HFF-Myc (cell line): ENCODE data around the gene ASPDH.

Source experiments
- DNase-seq: peaks from one replicate; pipeline ENCODE4 v3.0.0-alpha.2; 2011; ENCODE audit warnings: low read depth; ENCODE audit errors: extremely low read depth
- H3K4me3 ChIP-seq: replicated peaks from 2 replicates; pipeline ENCODE4 v1.5.1; 2011; ENCODE audit warnings: low read depth, mild to moderate bottlenecking, control low read depth, low read length
- CTCF ChIP-seq: IDR thresholded peaks from 2 replicates; pipeline ENCODE4 v1.5.1; 2012; ENCODE audit warnings: mild to moderate bottlenecking, low read depth, low read length, control low read depth; ENCODE audit errors: missing control alignments

Gene ASPDH

GRCh38 chr19:50552540-50552939, 38.8 kb upstream of the ASPDH start:
- DNase-seq: no peak

GRCh38 chr19:50551715-50552187, 38.0 kb upstream of the ASPDH start:
- no peak overlapping the region for H3K4me3 ChIP-seq
- TF ChIP-seq CTCF: no peak
- no peak for DNase-seq

More at GRCh38 chr19:50552540-50552939, 38.8 kb upstream of the ASPDH start:
- H3K4me3 ChIP-seq: no peak overlapping the region
- no peak for TF ChIP-seq CTCF

- TF ChIP-seq CTCF: no peak
- no peak overlapping the region for H3K4me3 ChIP-seq
- no peak for DNase-seq
These were observed 37.5 kb upstream of the ASPDH start for GRCh38 chr19:50551034-50551714.

- H3K4me3 ChIP-seq: no peak overlapping the region
- no peak for TF ChIP-seq CTCF
- DNase-seq: no peak
These were observed 36.9 kb upstream of the ASPDH start for GRCh38 chr19:50550594-50550966.

- no peak for TF ChIP-seq CTCF
- DNase-seq: no peak
- H3K4me3 ChIP-seq: no peak overlapping the region
These were observed 36.3 kb upstream of the ASPDH start for GRCh38 chr19:50549927-50550593.

GRCh38 chr19:50549059-50549926, 35.6 kb upstream of the ASPDH start:
- DNase-seq: no peak
- H3K4me3 ChIP-seq: no peak overlapping the region
- no peak for TF ChIP-seq CTCF
